ENCODE data around the gene NF1.
"Not testable (repeated sequence)": the region's sequence is repeated elsewhere in the genome, so short reads cannot be mapped to it uniquely, and the experiment has no call there.

Gene NF1

GRCh38 chr17:31198666-31199065 is 103.9 kb downstream of the NF1 start:
- DNase-seq = not testable (repeated sequence)

- no peak for DNase-seq
Measured at GRCh38 chr17:31200287-31200686, 105.5 kb downstream of the NF1 start.

- no peak for DNase-seq
Measured at GRCh38 chr17:31202968-31203367, 108.2 kb downstream of the NF1 start.

- no peak for DNase-seq
Measured at GRCh38 chr17:31211352-31212012, 116.7 kb downstream of the NF1 start.

GRCh38 chr17:31216031-31216751 is 121.4 kb downstream of the NF1 start:
- DNase-seq = no peak

GRCh38 chr17:31224366-31224765 is 129.6 kb downstream of the NF1 start:
- no peak for DNase-seq

- peak; percentile 11 for DNase-seq
Measured at GRCh38 chr17:31225831-31226230, 131.1 kb downstream of the NF1 start.

- peak; percentile 13 for DNase-seq
Measured at GRCh38 chr17:31226373-31226772, 131.6 kb downstream of the NF1 start.

- peak; percentile 5 for DNase-seq
Measured at GRCh38 chr17:31226950-31227349, 132.2 kb downstream of the NF1 start.

- DNase-seq = no peak
Measured at GRCh38 chr17:31231852-31232251, 137.1 kb downstream of the NF1 start.

- no peak for DNase-seq
Measured at GRCh38 chr17:31235110-31235509, 140.3 kb downstream of the NF1 start.

GRCh38 chr17:31236137-31236536 is 141.4 kb downstream of the NF1 start:
- DNase-seq = no peak

GRCh38 chr17:31236712-31237111 is 141.9 kb downstream of the NF1 start:
- no peak for DNase-seq

- no peak for DNase-seq
Measured at GRCh38 chr17:31241116-31241515, 146.3 kb downstream of the NF1 start.

GRCh38 chr17:31248986-31249834 is 154.4 kb downstream of the NF1 start:
- no peak for DNase-seq

- DNase-seq = no peak
Measured at GRCh38 chr17:31249835-31250141, 155.0 kb downstream of the NF1 start.

GRCh38 chr17:31250229-31250628 is 155.5 kb downstream of the NF1 start:
- DNase-seq = no peak

GRCh38 chr17:31251105-31251969 is 156.6 kb downstream of the NF1 start:
- no peak for DNase-seq

GRCh38 chr17:31251970-31252328 is 157.2 kb downstream of the NF1 start:
- DNase-seq = no peak

GRCh38 chr17:31252741-31253140 is 158.0 kb downstream of the NF1 start:
- no peak for DNase-seq

- DNase-seq = no peak
Measured at GRCh38 chr17:31254654-31255053, 159.9 kb downstream of the NF1 start.

- DNase-seq = no peak
Measured at GRCh38 chr17:31256936-31257335, 162.2 kb downstream of the NF1 start.

GRCh38 chr17:31260151-31260550 is 165.4 kb downstream of the NF1 start:
- DNase-seq = no peak
